Breast epithelium (tissue), 4 donors: ENCODE results near the gene JDP2. TPM values are rescaled to one million over a fixed set of nuclear protein-coding genes. Genes with fewer than 3 reads are reported as not detected.

Experiments
- DNase-seq, 2 donors: peaks; one replicate each; pipeline ENCODE4 v3.0.0-alpha.2; 2019; ENCODE audit warnings: low spot score in 2 of 2
- H3K27ac ChIP-seq, 2 donors: fragments of 200-600 bp; sonication (generic) in 1 of 2; one replicate each; pipeline ENCODE4 v1.5.1; 2016 to 2019; ENCODE audit warnings: mild to moderate bottlenecking in 1 of 2
- H3K27me3 ChIP-seq, 2 donors: fragments of 200-600 bp; sonication (generic) in 1 of 2; one replicate each; pipeline versions ENCODE4 v1.5.1 to v1.6.0; 2017 to 2019; ENCODE audit warnings: control low read depth in 1 of 2, mild to moderate bottlenecking in 1 of 2
- H3K36me3 ChIP-seq: fragments of 200-600 bp; one replicate; pipeline ENCODE4 v1.5.1; 2019
- H3K4me1 ChIP-seq, 2 donors: fragments of 200-600 bp; sonication (generic); one replicate each; pipeline ENCODE4 v1.5.1; 2016 to 2019; ENCODE audit warnings: control low read depth in 1 of 2
- H3K4me3 ChIP-seq, 3 donors: fragments of 200-600 bp; sonication (generic); 1 replicate in 2 of 3; 2 replicates in 1 of 3; pipeline ENCODE4 v1.5.1; 2016 to 2019; ENCODE audit warnings: mild to moderate bottlenecking in 3 of 3, moderate library complexity in 2 of 3
- H3K9me3 ChIP-seq, 2 donors: fragments of 200-600 bp; sonication (generic) in 1 of 2; one replicate each; pipeline ENCODE4 v1.5.1; 2016 to 2019; ENCODE audit warnings: control low read depth in 1 of 2
- CTCF ChIP-seq, 3 donors: fragments of 450-650 bp; IDR thresholded peaks; one replicate each; pipeline ENCODE4 v1.5.1; 2016 to 2017; ENCODE audit warnings: antibody characterized with exemption in 3 of 3, mild to moderate bottlenecking in 3 of 3, moderate library complexity in 3 of 3
- POLR2A ChIP-seq: fragments of 450-650 bp; IDR thresholded peaks from one replicate; pipeline ENCODE4 v1.6.1; 2016; ENCODE audit warnings: antibody characterized with exemption, mild to moderate bottlenecking, moderate library complexity
- POLR2AphosphoS5 ChIP-seq, 3 donors: sonication (generic); formaldehyde crosslinking; IDR thresholded peaks; one replicate each; pipeline ENCODE4 v1.6.1; 2017; ENCODE audit warnings: antibody characterized with exemption in 3 of 3
- intact Hi-C: fragments of 100-400 bp; cut with DNase I; formaldehyde crosslinking; loops from one replicate; pipeline ENCODE4 v1.15.1; 2023; ENCODE audit warnings: low total_unique reads
- total RNA-seq, 3 donors: library from RNA; depleted of rRNA; stranded (reverse); fragments of >200 nt; gene quantifications; one replicate each; pipeline ENCODE4 v1.1.0, GENCODE V29; 2016

JDP2 gene
- total RNA-seq, 3 donors from 2014 or later, result 35.7 to 153 (median 58.3) TPM

DNA sequence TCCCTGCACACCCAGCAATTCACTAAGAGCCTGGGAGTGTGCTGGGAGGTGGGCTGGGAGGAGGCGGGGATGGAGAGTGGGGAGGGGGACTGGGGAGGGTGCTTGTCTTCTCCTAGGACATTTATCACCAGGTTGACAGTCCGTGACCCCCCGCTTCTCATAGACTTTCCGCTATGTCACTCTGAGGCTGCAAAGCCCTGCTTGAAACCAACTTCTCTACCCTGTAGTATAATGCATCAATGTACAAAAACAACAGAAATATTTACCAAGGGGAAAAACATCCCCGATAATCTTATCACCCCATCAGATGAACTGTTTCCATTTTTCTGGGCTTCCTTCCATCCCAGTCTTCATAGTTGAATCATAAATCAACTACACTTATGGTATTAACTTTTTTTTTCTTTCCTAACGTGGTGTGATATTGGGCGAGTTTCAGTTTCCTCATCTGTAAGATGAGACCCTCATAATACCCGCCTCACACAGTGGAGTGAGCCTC is 65.8 kb downstream of the JDP2 start:
- no peaks in the 10 kb centered on the region for H3K4me1 ChIP-seq
- no peak overlapping the region for H3K27ac ChIP-seq
- H3K27me3 ChIP-seq, result no peaks in the 10 kb centered on the region
- intact Hi-C loops, result no loop called here
- H3K36me3 ChIP-seq, result no peaks in the 10 kb centered on the region
- no peak overlapping the region for H3K4me3 ChIP-seq
- TF ChIP-seq CTCF (IDR thresholded peaks at IDR 0.05) (no peak), POLR2AphosphoS5 (IDR thresholded peaks at IDR 0.05) (no peak), POLR2A (no peak)
- no peak for DNase-seq
- no peaks in the 10 kb centered on the region for H3K9me3 ChIP-seq

GRCh38 chr14:75494896-75495295 is 67.1 kb downstream of the JDP2 start:
- DNase-seq, result no peak
- Histone ChIP-seq H3K4me1 (no peaks in the 10 kb centered on the region), H3K4me3 (no peak overlapping the region), H3K27ac (no peak overlapping the region), H3K36me3 (no peaks in the 10 kb centered on the region), H3K9me3 (no peaks in the 10 kb centered on the region), H3K27me3 (no peaks in the 10 kb centered on the region)
- no peak for TF ChIP-seq CTCF (IDR thresholded peaks at IDR 0.05)
- no peak for TF ChIP-seq POLR2AphosphoS5 (IDR thresholded peaks at IDR 0.05)
- no peak for TF ChIP-seq POLR2A
- intact Hi-C loops, result no loop called here

GRCh38 chr14:75495399-75495798 is 67.6 kb downstream of the JDP2 start:
- no peaks in the 10 kb centered on the region for H3K27me3 ChIP-seq
- no peak overlapping the region for H3K27ac ChIP-seq
- no peaks in the 10 kb centered on the region for H3K36me3 ChIP-seq
- no peak for TF ChIP-seq CTCF (IDR thresholded peaks at IDR 0.05)
- no peak for TF ChIP-seq POLR2A
- no peak for TF ChIP-seq POLR2AphosphoS5 (IDR thresholded peaks at IDR 0.05)
- no peak for DNase-seq
- intact Hi-C loops, result no loop called here
- no peak overlapping the region for H3K4me3 ChIP-seq
- no peaks in the 10 kb centered on the region for H3K9me3 ChIP-seq
- H3K4me1 ChIP-seq, result no peaks in the 10 kb centered on the region

DNA sequence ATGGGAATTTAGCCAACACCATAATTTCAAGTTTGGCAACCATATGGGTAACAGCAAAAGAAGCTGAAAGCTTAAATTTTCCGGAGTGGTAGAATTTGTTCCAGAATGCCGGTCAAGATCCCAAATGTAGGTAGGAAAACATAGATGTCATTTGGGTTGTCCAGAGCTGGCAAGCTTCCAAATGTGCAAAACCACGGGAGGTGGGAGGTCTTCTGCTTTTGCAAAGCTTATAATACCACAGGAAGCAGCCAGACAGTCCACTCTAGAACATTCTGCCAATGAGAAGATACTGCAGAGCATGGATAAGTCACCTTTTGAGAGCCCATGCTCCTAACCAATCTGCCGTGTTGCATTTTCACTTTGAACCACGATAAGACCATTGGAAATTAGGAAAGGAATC is 68.1 kb downstream of the JDP2 start:
- no peaks in the 10 kb centered on the region for H3K27me3 ChIP-seq
- intact Hi-C loops, result no loop called here
- H3K27ac ChIP-seq, result no peak overlapping the region
- H3K36me3 ChIP-seq, result no peaks in the 10 kb centered on the region
- TF ChIP-seq POLR2AphosphoS5 (IDR thresholded peaks at IDR 0.05) (no peak), CTCF (IDR thresholded peaks at IDR 0.05) (no peak), POLR2A (no peak)
- H3K4me3 ChIP-seq, result no peak overlapping the region
- H3K4me1 ChIP-seq, result no peaks in the 10 kb centered on the region
- no peak for DNase-seq
- H3K9me3 ChIP-seq, result no peaks in the 10 kb centered on the region

- Histone ChIP-seq H3K36me3 (no peaks in the 10 kb centered on the region), H3K4me1 (no peaks in the 10 kb centered on the region), H3K27ac (no peak overlapping the region), H3K27me3 (no peaks in the 10 kb centered on the region), H3K9me3 (no peaks in the 10 kb centered on the region), H3K4me3 (no peak overlapping the region)
- intact Hi-C loops, result no loop called here
- TF ChIP-seq POLR2AphosphoS5 (IDR thresholded peaks at IDR 0.05), result no peak
- no peak for TF ChIP-seq POLR2A
- no peak for TF ChIP-seq CTCF (IDR thresholded peaks at IDR 0.05)
- DNase-seq, result no peak
Measured at GRCh38 chr14:75496755-75497154, 68.9 kb downstream of the JDP2 start.
